Sigmoid colon (tissue), 7 donors: ENCODE data around the gene DOCK9. TPM values are rescaled to one million over a fixed set of nuclear protein-coding genes. Genes with fewer than 3 reads are reported as not detected.

Experiments
- DNase-seq: peaks from one replicate; pipeline ENCODE4 v3.0.0-alpha.2; 2019
- H3K27ac ChIP-seq, 4 donors: fragments of 200-600 bp; sonication (generic); one replicate each; pipeline ENCODE4 v1.5.1; 2016 to 2019; ENCODE audit warnings: mild to moderate bottlenecking in 1 of 4
- H3K27me3 ChIP-seq, 3 donors: fragments of 200-600 bp; sonication (generic); one replicate each; pipeline ENCODE4 v1.5.1; 2019; ENCODE audit warnings: mild to moderate bottlenecking in 1 of 3
- H3K36me3 ChIP-seq, 4 donors: fragments of 200-600 bp; sonication (generic); one replicate each; pipeline ENCODE4 v1.5.1; 2016 to 2019
- H3K4me1 ChIP-seq, 4 donors: fragments of 200-600 bp; sonication (generic); one replicate each; pipeline ENCODE4 v1.5.1; 2017 to 2019
- H3K4me3 ChIP-seq, 4 donors: fragments of 200-600 bp; sonication (generic); one replicate each; pipeline ENCODE4 v1.5.1; 2017 to 2019; ENCODE audit warnings: mild to moderate bottlenecking in 2 of 4, moderate library complexity in 1 of 4
- H3K9me3 ChIP-seq, 4 donors: fragments of 200-600 bp in 3 of 4; sonication (generic) in 3 of 4; one replicate each; pipeline versions ENCODE4 v1.5.1 to v1.6.1; 2013 to 2019
- EP300 ChIP-seq, 4 donors: sonication (generic); formaldehyde crosslinking; IDR thresholded peaks; one replicate each; pipeline ENCODE4 v1.6.1; 2017; ENCODE audit warnings: antibody characterized with exemption in 4 of 4
- POLR2A ChIP-seq, 2 donors: fragments of 450-650 bp; IDR thresholded peaks; one replicate each; pipeline ENCODE4 v1.6.1; 2016; ENCODE audit warnings: antibody characterized with exemption in 2 of 2, mild to moderate bottlenecking in 2 of 2, moderate library complexity in 2 of 2
- POLR2AphosphoS5 ChIP-seq, 4 donors: sonication (generic); formaldehyde crosslinking; IDR thresholded peaks; one replicate each; pipeline ENCODE4 v1.6.1; 2017; ENCODE audit warnings: antibody characterized with exemption in 4 of 4
- WGBS, 2 donors: extraction: QIAGEN DNeasy Blood & Tissue Kit; methylation state at CpG; one replicate each; pipeline ENCODE4 v1.1.7; 2013; 5-methylcytosine and 5-hydroxymethylcytosine counted together
- intact Hi-C: fragments of 100-400 bp; cut with DNase I; formaldehyde crosslinking; loops from one replicate; pipeline ENCODE4 v1.15.1; 2023
- polyA plus RNA-seq, 3 donors: library from polyadenylated mRNA; stranded (reverse); fragments of 200-250 nt; gene quantifications; one replicate each; pipeline ENCODE4 v1.2.3, GENCODE V29; 2013
- total RNA-seq, 4 donors: library from RNA; depleted of rRNA; stranded (reverse); fragments of >200 nt; gene quantifications; one replicate each; pipeline ENCODE4 v1.1.0, GENCODE V29; 2016
- TF ChIP-seq, protein P1 (sequence below), 4 experiments: fragments of 450-650 bp in 3 of 4; fragments of 200-600 bp in 1 of 4; IDR thresholded peaks; one replicate each; pipeline ENCODE4 v1.5.1; 2016 to 2019; ENCODE audit warnings: antibody characterized with exemption in 4 of 4, mild to moderate bottlenecking in 3 of 4, moderate library complexity in 2 of 4
- donor health status: healthy with polysubstance abuse.
- donor health status: Bipolar disorder and iron deficiency.
- donor health status: healthy.

Gene DOCK9
- total and polyA plus RNA-seq, 7 donors, result 10.8 to 126 (median 60.4) TPM

DNA sequence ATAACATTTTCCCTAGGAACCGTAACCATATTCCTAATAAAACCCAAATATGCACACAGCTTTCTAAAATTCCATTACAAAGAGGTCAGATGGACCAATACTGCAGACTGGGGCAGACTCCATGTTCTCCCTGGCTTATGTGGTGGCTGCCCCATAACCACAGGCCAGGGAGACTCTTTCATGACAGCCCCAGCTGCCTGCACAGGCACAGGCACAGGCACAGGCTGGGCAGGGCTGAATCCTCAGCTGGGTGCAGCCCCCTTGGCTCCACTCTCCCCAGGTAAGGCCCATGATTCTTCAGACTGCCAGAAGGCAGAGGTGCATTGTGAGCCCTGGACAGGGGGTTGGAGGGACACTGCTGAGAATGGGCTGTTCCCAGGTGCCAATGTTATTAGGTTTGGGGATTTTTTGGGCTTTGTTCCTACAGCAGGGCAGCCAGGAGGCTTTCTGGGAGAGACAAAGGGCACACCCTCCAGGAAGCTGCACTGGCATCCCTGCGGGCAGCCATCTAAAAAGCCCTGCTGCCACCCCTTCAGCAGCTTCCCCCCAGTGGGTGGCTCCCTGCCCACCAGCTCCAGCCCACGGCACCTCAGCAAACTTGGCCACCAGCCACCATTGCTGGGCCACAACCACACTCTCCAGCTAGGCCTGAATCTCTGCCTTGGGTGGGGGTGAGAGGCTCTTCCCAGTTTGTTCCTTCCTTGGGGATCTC, 20.0 kb downstream of the DOCK9 start:
- intact Hi-C loops, result no loop called here
- Histone ChIP-seq H3K27ac (no peak overlapping the region), H3K9me3 (no peaks in the 10 kb centered on the region), H3K4me3 (no peak overlapping the region), H3K27me3 (no peaks in the 10 kb centered on the region), H3K36me3 (no peaks in the 10 kb centered on the region), H3K4me1 (peaks cover 0 to 26% (median 17%) of the 10 kb centered on the region in 4 donors)
- TF ChIP-seq, protein P1, sequence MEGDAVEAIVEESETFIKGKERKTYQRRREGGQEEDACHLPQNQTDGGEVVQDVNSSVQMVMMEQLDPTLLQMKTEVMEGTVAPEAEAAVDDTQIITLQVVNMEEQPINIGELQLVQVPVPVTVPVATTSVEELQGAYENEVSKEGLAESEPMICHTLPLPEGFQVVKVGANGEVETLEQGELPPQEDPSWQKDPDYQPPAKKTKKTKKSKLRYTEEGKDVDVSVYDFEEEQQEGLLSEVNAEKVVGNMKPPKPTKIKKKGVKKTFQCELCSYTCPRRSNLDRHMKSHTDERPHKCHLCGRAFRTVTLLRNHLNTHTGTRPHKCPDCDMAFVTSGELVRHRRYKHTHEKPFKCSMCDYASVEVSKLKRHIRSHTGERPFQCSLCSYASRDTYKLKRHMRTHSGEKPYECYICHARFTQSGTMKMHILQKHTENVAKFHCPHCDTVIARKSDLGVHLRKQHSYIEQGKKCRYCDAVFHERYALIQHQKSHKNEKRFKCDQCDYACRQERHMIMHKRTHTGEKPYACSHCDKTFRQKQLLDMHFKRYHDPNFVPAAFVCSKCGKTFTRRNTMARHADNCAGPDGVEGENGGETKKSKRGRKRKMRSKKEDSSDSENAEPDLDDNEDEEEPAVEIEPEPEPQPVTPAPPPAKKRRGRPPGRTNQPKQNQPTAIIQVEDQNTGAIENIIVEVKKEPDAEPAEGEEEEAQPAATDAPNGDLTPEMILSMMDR (IDR thresholded peaks at IDR 0.05), result no peak
- TF ChIP-seq POLR2A (IDR thresholded peaks at IDR 0.05) (no peak), EP300 (IDR thresholded peaks at IDR 0.05) (no peak), POLR2AphosphoS5 (IDR thresholded peaks at IDR 0.05) (no peak)
- WGBS, 2 donors, result 79 to 96% methylated on average over 3 of the region's 3 CpGs
- no peak for DNase-seq

DNA sequence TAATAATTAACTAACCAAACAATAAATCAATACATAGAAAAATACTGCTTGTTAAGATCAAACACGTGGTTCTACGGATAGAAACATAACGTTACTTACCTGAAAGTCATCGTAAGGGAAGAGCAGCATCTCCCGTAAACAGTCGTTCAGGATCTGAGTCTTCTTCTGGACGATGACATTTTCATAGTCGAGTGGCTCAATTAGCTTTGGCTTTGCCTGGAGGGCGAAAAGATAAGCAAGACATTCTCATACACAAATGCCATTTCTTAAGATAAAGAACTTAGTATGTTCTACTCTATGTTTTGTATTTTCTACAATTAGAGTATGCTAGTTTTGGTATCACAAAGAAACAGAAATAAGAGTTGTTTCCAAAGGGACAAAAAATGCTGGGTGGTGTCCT, 22.5 kb downstream of the DOCK9 start:
- Histone ChIP-seq H3K36me3 (no peaks in the 10 kb centered on the region), H3K4me1 (peaks cover 0 to 16% (median 4%) of the 10 kb centered on the region in 4 donors), H3K27ac (no peak overlapping the region), H3K27me3 (no peaks in the 10 kb centered on the region), H3K9me3 (no peaks in the 10 kb centered on the region), H3K4me3 (no peak overlapping the region)
- intact Hi-C loops, result no loop called here
- WGBS, 2 donors, result 94 to 96% methylated on average over 9 of the region's 9 CpGs
- no peak for DNase-seq
- TF ChIP-seq POLR2AphosphoS5 (IDR thresholded peaks at IDR 0.05), result no peak
- TF ChIP-seq, protein P1 (IDR thresholded peaks at IDR 0.05), result no peak
- no peak for TF ChIP-seq EP300 (IDR thresholded peaks at IDR 0.05)
- no peak for TF ChIP-seq POLR2A (IDR thresholded peaks at IDR 0.05)

DNA sequence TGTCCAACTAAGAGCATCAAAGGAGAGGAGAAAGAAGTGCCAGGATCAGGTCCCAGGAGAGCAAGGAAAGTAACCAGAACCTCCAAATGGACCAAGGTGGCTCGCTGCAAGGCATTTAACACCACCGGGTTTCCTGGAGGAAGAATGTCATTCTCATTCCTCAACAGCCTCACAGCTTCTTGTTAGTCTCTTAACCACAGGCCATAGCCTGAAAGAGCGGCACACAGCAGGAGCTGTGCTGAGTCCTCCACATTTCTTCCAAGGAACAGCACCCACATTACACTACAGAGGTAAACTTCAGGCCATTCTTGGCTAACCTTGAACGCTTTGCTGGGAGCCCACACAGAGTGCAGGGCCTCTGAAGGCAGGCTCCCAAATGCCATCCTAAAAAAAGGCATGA, 23.6 kb downstream of the DOCK9 start:
- TF ChIP-seq, protein P1 (IDR thresholded peaks at IDR 0.05), result no peak
- TF ChIP-seq POLR2A (IDR thresholded peaks at IDR 0.05) (no peak), POLR2AphosphoS5 (IDR thresholded peaks at IDR 0.05) (no peak)
- peaks cover 0 to 7% (median 2%) of the 10 kb centered on the region in 4 donors for H3K4me1 ChIP-seq
- no peak overlapping the region for H3K27ac ChIP-seq
- 88 to 92% methylated on average over 4 of the region's 4 CpGs for WGBS, 2 donors
- H3K36me3 ChIP-seq, result no peaks in the 10 kb centered on the region
- DNase-seq, result no peak
- intact Hi-C loops, result no loop called here
- H3K9me3 ChIP-seq, result no peaks in the 10 kb centered on the region
- H3K27me3 ChIP-seq, result no peaks in the 10 kb centered on the region
- H3K4me3 ChIP-seq, result no peak overlapping the region

DNA sequence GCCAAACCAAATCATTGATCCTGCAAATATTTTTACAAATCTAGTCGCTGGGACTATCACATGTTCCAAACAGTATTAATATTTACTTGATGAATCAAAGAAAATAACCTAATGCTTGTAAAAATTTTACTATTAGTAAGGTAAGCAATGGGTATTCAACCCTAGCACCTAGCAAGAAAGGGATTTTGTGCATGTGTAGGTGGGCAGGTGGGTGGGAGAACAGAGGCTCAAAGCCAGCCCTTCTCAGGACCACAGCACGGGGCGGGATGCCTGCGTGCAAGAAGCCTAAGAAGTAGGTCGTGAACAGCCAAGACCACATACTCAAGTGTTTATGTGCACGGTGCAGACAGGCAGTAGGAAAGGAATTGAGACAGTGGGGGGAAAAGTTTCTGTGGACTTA, 26.6 kb downstream of the DOCK9 start:
- Histone ChIP-seq H3K9me3 (no peaks in the 10 kb centered on the region), H3K4me3 (no peak overlapping the region), H3K27ac (no peak overlapping the region), H3K4me1 (peaks cover 0 to 3% (median 0%) of the 10 kb centered on the region in 4 donors), H3K27me3 (no peaks in the 10 kb centered on the region), H3K36me3 (no peaks in the 10 kb centered on the region)
- DNase-seq, result no peak
- intact Hi-C loops, result no loop called here
- TF ChIP-seq, protein P1 (IDR thresholded peaks at IDR 0.05), result no peak
- no peak for TF ChIP-seq POLR2A (IDR thresholded peaks at IDR 0.05)
- 91 to 97% methylated on average over 6 of the region's 6 CpGs for WGBS, 2 donors

DNA sequence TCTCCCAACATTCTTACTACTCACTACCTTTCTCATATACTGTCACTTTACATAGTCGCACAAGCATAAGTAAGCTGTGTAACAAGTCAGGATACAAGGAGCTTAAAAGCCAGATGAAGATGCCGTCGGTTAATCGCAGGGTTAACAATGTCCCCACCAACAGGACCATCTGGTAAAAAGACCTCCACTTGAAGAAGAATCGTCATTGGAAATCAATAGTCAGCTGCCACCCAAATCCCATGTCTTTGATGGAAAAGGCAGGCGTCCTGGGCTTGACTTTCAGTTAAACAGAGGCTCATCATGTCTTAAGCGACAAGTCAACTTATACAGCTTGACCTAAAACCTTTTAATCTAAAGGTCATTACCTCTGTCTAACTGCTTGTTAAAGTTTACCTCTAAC, 27.2 kb downstream of the DOCK9 start:
- Histone ChIP-seq H3K36me3 (no peaks in the 10 kb centered on the region), H3K4me1 (peaks cover 0 to 6% (median 1%) of the 10 kb centered on the region in 4 donors), H3K9me3 (no peaks in the 10 kb centered on the region), H3K4me3 (no peak overlapping the region), H3K27ac (no peak overlapping the region), H3K27me3 (no peaks in the 10 kb centered on the region)
- TF ChIP-seq, protein P1 (IDR thresholded peaks at IDR 0.05), result no peak
- TF ChIP-seq POLR2AphosphoS5 (IDR thresholded peaks at IDR 0.05), result no peak
- TF ChIP-seq POLR2A (IDR thresholded peaks at IDR 0.05), result no peak
- TF ChIP-seq EP300 (IDR thresholded peaks at IDR 0.05), result no peak
- intact Hi-C loops, result no loop called here
- WGBS, 2 donors, result 93 to 95% methylated on average over 7 of the region's 7 CpGs
- DNase-seq, result no peak
